Tibial nerve (tissue), 4 donors: ENCODE data around the gene ADGRL3. TPM values are rescaled to one million over a fixed set of nuclear protein-coding genes. Genes with fewer than 3 reads are reported as not detected.

Experiments
- DNase-seq, 2 donors: peaks; one replicate each; pipeline ENCODE4 v3.0.0-alpha.2; 2019; ENCODE audit warnings: low spot score in 2 of 2
- H3K27ac ChIP-seq, 4 donors: fragments of 200-600 bp; sonication (generic) in 3 of 4; one replicate each; pipeline ENCODE4 v1.5.1; 2017 to 2019; ENCODE audit warnings: mild to moderate bottlenecking in 1 of 4
- H3K27me3 ChIP-seq, 2 donors: fragments of 200-600 bp; sonication (generic) in 1 of 2; one replicate each; pipeline versions ENCODE4 v1.5.1 to v1.6.0; 2017 to 2019
- H3K36me3 ChIP-seq, 3 donors: fragments of 200-600 bp; sonication (generic); one replicate each; pipeline ENCODE4 v1.5.1; 2018 to 2019
- H3K4me1 ChIP-seq, 4 donors: fragments of 200-600 bp; sonication (generic) in 3 of 4; one replicate each; pipeline ENCODE4 v1.5.1; 2017 to 2019
- H3K4me3 ChIP-seq, 4 donors: fragments of 200-600 bp; sonication (generic) in 3 of 4; one replicate each; pipeline ENCODE4 v1.5.1; 2017 to 2019; ENCODE audit warnings: mild to moderate bottlenecking in 1 of 4, moderate library complexity in 1 of 4
- H3K9me3 ChIP-seq, 4 donors: fragments of 200-600 bp; sonication (generic) in 3 of 4; one replicate each; pipeline ENCODE4 v1.5.1; 2017 to 2019
- CTCF ChIP-seq, 5 experiments: fragments of 200-600 bp in 3 of 5; fragments of 450-650 bp in 2 of 5; sonication (generic) in 3 of 5; IDR thresholded peaks; one replicate each; pipeline ENCODE4 v1.5.1; 2016 to 2019; ENCODE audit warnings: antibody characterized with exemption in 5 of 5, mild to moderate bottlenecking in 3 of 5, moderate library complexity in 2 of 5
- EP300 ChIP-seq, 2 donors: sonication (generic); formaldehyde crosslinking; IDR thresholded peaks; one replicate each; pipeline ENCODE4 v1.6.1; 2017; ENCODE audit warnings: antibody characterized with exemption in 2 of 2, mild to moderate bottlenecking in 1 of 2
- POLR2A ChIP-seq, 2 donors: fragments of 450-650 bp; IDR thresholded peaks; one replicate each; pipeline ENCODE4 v1.6.1; 2017; ENCODE audit warnings: antibody characterized with exemption in 2 of 2, mild to moderate bottlenecking in 2 of 2, moderate library complexity in 2 of 2
- WGBS, 2 donors: methylation state at CpG; one replicate each; pipeline ENCODE4 v1.1.5; 2018; 5-methylcytosine and 5-hydroxymethylcytosine counted together
- total RNA-seq, 4 donors: library from RNA; depleted of rRNA; stranded (reverse); fragments of >200 nt; gene quantifications; one replicate each; pipeline ENCODE4 v1.1.0, GENCODE V29; 2016

Gene ADGRL3
- total RNA-seq, 4 donors from 2014 or later: 20.1 to 51.3 (median 28.2) TPM

- Histone ChIP-seq H3K4me3 (no peak overlapping the region), H3K4me1 (peaks cover 0 to 3% (median 0%) of the 10 kb centered on the region in 4 donors), H3K27ac (no peak overlapping the region), H3K9me3 (no peaks in the 10 kb centered on the region), H3K27me3 (no peaks in the 10 kb centered on the region), H3K36me3 (no peaks in the 10 kb centered on the region)
- DNase-seq: no peak
- no peak for TF ChIP-seq EP300 (IDR thresholded peaks at IDR 0.05)
- WGBS, 2 donors: 70 to 76% methylated on average over 3 of the region's 3 CpGs
Observed at GRCh38 chr4:61292322-61292721, 92.2 kb downstream of the ADGRL3 start.

GRCh38 chr4:61293707-61294400 is 93.7 kb downstream of the ADGRL3 start:
- TF ChIP-seq EP300 (IDR thresholded peaks at IDR 0.05) (no peak), CTCF (IDR thresholded peaks at IDR 0.05) (no peak), POLR2A (IDR thresholded peaks at IDR 0.05) (no peak)

GRCh38 chr4:61294936-61295335 is 94.8 kb downstream of the ADGRL3 start:
- H3K4me3 ChIP-seq: no peak overlapping the region
- TF ChIP-seq EP300 (IDR thresholded peaks at IDR 0.05): no peak
- TF ChIP-seq CTCF (IDR thresholded peaks at IDR 0.05): no peak
- TF ChIP-seq POLR2A (IDR thresholded peaks at IDR 0.05): no peak
- 89 to 91% methylated on average over 6 of the region's 6 CpGs for WGBS, 2 donors
- H3K4me1 ChIP-seq: peaks cover 0 to 3% (median 0%) of the 10 kb centered on the region in 4 donors
- no peaks in the 10 kb centered on the region for H3K36me3 ChIP-seq
- no peak overlapping the region for H3K27ac ChIP-seq
- H3K27me3 ChIP-seq: no peaks in the 10 kb centered on the region
- no peak for DNase-seq
- no peaks in the 10 kb centered on the region for H3K9me3 ChIP-seq

More at GRCh38 chr4:61293707-61294400, 93.7 kb downstream of the ADGRL3 start:
- no peak for DNase-seq
- WGBS, 2 donors: 93% methylated on average over 7 of the region's 7 CpGs
- peaks cover 0 to 3% (median 0%) of the 10 kb centered on the region in 4 donors for H3K4me1 ChIP-seq
- no peaks in the 10 kb centered on the region for H3K9me3 ChIP-seq
- no peaks in the 10 kb centered on the region for H3K27me3 ChIP-seq
- no peak overlapping the region for H3K27ac ChIP-seq
- H3K36me3 ChIP-seq: no peaks in the 10 kb centered on the region
- no peak overlapping the region for H3K4me3 ChIP-seq

- no peak overlapping the region for H3K27ac ChIP-seq
- no peaks in the 10 kb centered on the region for H3K9me3 ChIP-seq
- no peak for DNase-seq
- TF ChIP-seq POLR2A (IDR thresholded peaks at IDR 0.05): no peak
- no peak for TF ChIP-seq CTCF (IDR thresholded peaks at IDR 0.05)
- no peak for TF ChIP-seq EP300 (IDR thresholded peaks at IDR 0.05)
- no peaks in the 10 kb centered on the region for H3K27me3 ChIP-seq
- H3K36me3 ChIP-seq: peaks cover 0 to 2% (median 0%) of the 10 kb centered on the region in 3 donors
- H3K4me1 ChIP-seq: peaks cover 0 to 3% (median 0%) of the 10 kb centered on the region in 4 donors
- H3K4me3 ChIP-seq: no peak overlapping the region
- 95 to 98% methylated on average over 2 of the region's 2 CpGs for WGBS, 2 donors
Observed at GRCh38 chr4:61296144-61296543, 96.0 kb downstream of the ADGRL3 start.

GRCh38 chr4:61298178-61298740 is 98.1 kb downstream of the ADGRL3 start:
- H3K27me3 ChIP-seq: no peaks in the 10 kb centered on the region
- no peak for DNase-seq
- no peak overlapping the region for H3K4me3 ChIP-seq
- H3K27ac ChIP-seq: no peak overlapping the region
- TF ChIP-seq EP300 (IDR thresholded peaks at IDR 0.05): no peak
- no peak for TF ChIP-seq CTCF (IDR thresholded peaks at IDR 0.05)
- no peak for TF ChIP-seq POLR2A (IDR thresholded peaks at IDR 0.05)
- H3K36me3 ChIP-seq: peaks cover 0 to 2% (median 0%) of the 10 kb centered on the region in 3 donors
- H3K4me1 ChIP-seq: peaks cover 0 to 8% (median 0%) of the 10 kb centered on the region in 4 donors
- no peaks in the 10 kb centered on the region for H3K9me3 ChIP-seq
- WGBS, 2 donors: 47 to 54% methylated on average over 4 of the region's 4 CpGs
